ENCODE measurements around the gene PCDH19.

DNA sequence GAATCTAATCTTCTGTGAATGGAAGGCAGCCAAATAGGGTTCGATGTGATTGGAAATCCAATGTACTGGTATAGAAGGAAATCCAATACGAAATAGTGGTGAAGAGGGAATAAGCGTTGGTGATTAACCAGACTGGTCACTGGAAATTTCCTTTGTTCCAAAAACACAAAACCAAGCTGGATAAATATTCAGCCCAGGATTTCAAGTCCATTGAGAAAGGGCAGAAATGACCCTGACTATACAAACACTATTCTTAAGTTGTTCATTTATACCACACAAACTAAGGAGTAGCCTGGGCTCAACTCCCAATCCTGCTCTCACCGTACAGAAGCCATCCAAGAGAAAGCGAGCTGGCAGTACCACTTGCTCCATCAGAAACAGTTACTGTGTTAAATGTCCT is 32.2 kb downstream of the PCDH19 start:
- TF ChIP-seq POLR2A (IDR thresholded peaks at IDR 0.05), result no peak
- TF ChIP-seq, protein P1, sequence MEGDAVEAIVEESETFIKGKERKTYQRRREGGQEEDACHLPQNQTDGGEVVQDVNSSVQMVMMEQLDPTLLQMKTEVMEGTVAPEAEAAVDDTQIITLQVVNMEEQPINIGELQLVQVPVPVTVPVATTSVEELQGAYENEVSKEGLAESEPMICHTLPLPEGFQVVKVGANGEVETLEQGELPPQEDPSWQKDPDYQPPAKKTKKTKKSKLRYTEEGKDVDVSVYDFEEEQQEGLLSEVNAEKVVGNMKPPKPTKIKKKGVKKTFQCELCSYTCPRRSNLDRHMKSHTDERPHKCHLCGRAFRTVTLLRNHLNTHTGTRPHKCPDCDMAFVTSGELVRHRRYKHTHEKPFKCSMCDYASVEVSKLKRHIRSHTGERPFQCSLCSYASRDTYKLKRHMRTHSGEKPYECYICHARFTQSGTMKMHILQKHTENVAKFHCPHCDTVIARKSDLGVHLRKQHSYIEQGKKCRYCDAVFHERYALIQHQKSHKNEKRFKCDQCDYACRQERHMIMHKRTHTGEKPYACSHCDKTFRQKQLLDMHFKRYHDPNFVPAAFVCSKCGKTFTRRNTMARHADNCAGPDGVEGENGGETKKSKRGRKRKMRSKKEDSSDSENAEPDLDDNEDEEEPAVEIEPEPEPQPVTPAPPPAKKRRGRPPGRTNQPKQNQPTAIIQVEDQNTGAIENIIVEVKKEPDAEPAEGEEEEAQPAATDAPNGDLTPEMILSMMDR (IDR thresholded peaks at IDR 0.05), result no peak

Measured in testis (tissue), 2 donors.